ENCODE data around the gene HOXA11.

DNA sequence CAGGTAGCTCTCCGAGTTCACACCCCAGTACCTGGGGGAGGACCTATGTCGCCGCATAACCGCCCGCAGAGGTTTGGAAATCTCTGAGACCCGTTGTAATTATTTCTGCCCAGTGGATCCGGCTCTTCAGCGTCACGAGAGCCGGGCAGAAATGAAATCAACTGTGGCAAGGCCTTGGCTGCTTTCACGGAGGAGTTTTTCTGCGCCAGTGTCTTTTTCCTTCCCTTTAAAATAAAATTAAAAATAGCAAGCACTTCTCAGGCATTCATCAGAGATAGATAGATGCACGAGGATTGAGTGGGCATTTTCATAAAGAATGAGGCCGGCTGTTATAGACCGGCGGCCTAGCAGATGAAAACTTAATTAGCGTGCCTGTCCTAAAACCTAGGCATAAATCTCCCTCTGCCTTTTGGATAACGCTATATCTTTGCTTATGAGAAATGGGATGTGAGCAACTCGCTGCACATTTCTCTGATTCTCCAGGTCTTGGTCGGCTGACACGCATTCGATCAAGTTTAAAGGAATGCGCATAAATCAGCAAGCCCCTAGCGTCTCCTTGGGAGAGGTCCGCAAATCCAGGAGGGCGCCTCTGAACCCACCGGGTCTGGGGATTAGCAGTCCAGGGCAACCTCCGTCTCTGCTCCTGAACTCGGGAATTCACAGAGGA, 8.4 kb upstream of the HOXA11 start:
- TF ChIP-seq, protein P1, sequence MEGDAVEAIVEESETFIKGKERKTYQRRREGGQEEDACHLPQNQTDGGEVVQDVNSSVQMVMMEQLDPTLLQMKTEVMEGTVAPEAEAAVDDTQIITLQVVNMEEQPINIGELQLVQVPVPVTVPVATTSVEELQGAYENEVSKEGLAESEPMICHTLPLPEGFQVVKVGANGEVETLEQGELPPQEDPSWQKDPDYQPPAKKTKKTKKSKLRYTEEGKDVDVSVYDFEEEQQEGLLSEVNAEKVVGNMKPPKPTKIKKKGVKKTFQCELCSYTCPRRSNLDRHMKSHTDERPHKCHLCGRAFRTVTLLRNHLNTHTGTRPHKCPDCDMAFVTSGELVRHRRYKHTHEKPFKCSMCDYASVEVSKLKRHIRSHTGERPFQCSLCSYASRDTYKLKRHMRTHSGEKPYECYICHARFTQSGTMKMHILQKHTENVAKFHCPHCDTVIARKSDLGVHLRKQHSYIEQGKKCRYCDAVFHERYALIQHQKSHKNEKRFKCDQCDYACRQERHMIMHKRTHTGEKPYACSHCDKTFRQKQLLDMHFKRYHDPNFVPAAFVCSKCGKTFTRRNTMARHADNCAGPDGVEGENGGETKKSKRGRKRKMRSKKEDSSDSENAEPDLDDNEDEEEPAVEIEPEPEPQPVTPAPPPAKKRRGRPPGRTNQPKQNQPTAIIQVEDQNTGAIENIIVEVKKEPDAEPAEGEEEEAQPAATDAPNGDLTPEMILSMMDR (IDR thresholded peaks at IDR 0.05): no peak
- TF ChIP-seq POLR2A (IDR thresholded peaks at IDR 0.05): no peak
- TF ChIP-seq POLR2AphosphoS5 (IDR thresholded peaks at IDR 0.05): no peak
- no peak for TF ChIP-seq EP300 (IDR thresholded peaks at IDR 0.05)
